Large intestine (tissue), 3 donors: ENCODE data around the gene BOD1L2. TPM values are rescaled to one million over a fixed set of nuclear protein-coding genes. Genes with fewer than 3 reads are reported as not detected.

ENCODE experiments used
- DNase-seq, 2 donors: peaks; one replicate each; pipeline versions ENCODE4 v3.0.0 to v3.0.0-alpha.2; 2013
- H3K27ac ChIP-seq: one replicate; pipeline ENCODE4 v1.5.1; 2013; ENCODE audit warnings: low read length
- H3K27me3 ChIP-seq: 2 replicates; pipeline ENCODE4 v1.6.1; 2013; ENCODE audit warnings: low read length; ENCODE audit not compliant: control insufficient read depth, insufficient read depth
- H3K36me3 ChIP-seq: 2 replicates; pipeline ENCODE4 v1.6.1; 2013; ENCODE audit warnings: low read length; ENCODE audit not compliant: control insufficient read depth, insufficient read depth
- H3K4me1 ChIP-seq: one replicate; pipeline ENCODE4 v1.6.1; 2013; ENCODE audit warnings: low read length; ENCODE audit not compliant: control insufficient read depth, insufficient read depth
- H3K4me3 ChIP-seq: one replicate; pipeline ENCODE4 v1.5.1; 2013; ENCODE audit warnings: low read length
- H3K9me3 ChIP-seq: one replicate; pipeline ENCODE4 v1.6.1; 2013; ENCODE audit warnings: mild to moderate bottlenecking, low read depth, low read length, moderate library complexity; ENCODE audit not compliant: control insufficient read depth
- WGBS: methylation state at CpG from one replicate; pipeline ENCODE4 v1.1.5; 2013; ENCODE audit warnings: low lambda C conversion rate; ENCODE audit not compliant: insufficient coverage; 5-methylcytosine and 5-hydroxymethylcytosine counted together
- polyA plus RNA-seq: library from polyadenylated mRNA; unstranded; fragments of 120-200 nt; gene quantifications from one replicate; pipeline ENCODE4 v1.2.1, GENCODE V29; 2013

Gene BOD1L2
- polyA plus RNA-seq, 1 donor, result not detected

DNA sequence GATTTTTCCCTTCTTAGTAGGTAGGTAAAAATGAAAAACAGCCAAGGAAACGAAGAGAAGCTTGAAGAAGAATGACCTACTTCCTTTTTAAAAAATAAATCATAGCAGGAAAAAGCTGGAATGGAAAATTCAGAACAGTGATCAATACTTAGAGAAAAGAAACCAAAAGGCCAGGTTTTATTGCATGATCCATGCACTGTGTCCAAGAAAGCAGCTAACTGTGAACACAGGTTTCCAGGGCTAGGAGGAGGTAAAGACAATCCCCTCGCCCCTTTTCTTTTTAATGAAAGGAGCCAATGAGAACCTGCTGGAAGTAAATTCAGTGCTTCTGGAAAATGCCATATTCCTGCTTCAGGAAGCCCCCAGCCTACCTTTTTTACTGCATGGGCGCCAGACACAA, 47.2 kb downstream of the BOD1L2 start:
- H3K4me3 ChIP-seq, result no peak overlapping the region
- no peaks in the 10 kb centered on the region for H3K27me3 ChIP-seq
- H3K36me3 ChIP-seq, result no peaks in the 10 kb centered on the region
- DNase-seq, result no peak
- no peaks in the 10 kb centered on the region for H3K4me1 ChIP-seq
- 57% methylated on average over 1 of the region's 3 CpGs for WGBS
- H3K9me3 ChIP-seq, result no peaks in the 10 kb centered on the region
- no peak overlapping the region for H3K27ac ChIP-seq

DNA sequence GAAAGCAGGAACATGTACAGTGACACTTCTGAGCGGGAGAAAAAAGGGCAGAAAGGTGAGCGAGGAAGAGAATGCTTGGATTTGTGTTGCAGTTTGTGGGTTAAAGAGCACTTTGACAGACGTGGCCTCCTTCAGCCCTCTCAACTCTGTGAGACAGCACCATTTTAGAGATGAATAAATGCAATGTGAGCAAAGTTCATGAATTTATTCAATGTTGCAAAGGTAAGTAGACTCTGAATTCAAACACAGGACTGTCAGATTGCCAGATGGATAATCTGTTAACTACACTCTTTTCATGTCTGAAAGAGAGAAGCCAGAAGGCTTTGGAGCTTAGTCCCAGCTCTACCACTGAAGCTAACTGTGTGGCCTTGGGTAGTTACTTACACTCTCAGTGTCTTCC, 47.7 kb downstream of the BOD1L2 start:
- no CpG with 5 or more reads among the region's 3 CpGs for WGBS
- no peaks in the 10 kb centered on the region for H3K27me3 ChIP-seq
- no peak overlapping the region for H3K27ac ChIP-seq
- no peaks in the 10 kb centered on the region for H3K9me3 ChIP-seq
- H3K4me3 ChIP-seq, result no peak overlapping the region
- H3K4me1 ChIP-seq, result no peaks in the 10 kb centered on the region
- DNase-seq, result no peak
- no peaks in the 10 kb centered on the region for H3K36me3 ChIP-seq

DNA sequence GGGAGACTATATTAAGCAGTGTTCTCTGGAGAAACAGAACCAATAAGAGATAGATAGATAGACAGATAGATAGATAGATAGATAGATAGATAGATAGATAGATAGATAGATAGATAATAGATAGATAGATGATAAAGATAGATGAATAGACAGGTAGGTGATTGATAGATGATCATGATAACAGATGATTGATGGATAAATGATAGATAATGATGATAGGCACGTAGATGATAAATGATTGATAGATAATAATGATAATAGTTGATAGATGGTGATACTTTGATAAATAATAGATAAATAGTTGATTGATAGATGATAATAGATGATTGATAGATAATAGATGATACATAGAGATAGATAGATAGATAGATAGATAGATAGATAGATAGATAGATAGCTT, 48.5 kb downstream of the BOD1L2 start:
- no peak for DNase-seq
- Histone ChIP-seq H3K36me3 (no peaks in the 10 kb centered on the region), H3K27ac (no peak overlapping the region), H3K9me3 (no peaks in the 10 kb centered on the region), H3K27me3 (no peaks in the 10 kb centered on the region), H3K4me3 (no peak overlapping the region), H3K4me1 (no peaks in the 10 kb centered on the region)
- 92% methylated on average over 1 of the region's 1 CpG for WGBS

DNA sequence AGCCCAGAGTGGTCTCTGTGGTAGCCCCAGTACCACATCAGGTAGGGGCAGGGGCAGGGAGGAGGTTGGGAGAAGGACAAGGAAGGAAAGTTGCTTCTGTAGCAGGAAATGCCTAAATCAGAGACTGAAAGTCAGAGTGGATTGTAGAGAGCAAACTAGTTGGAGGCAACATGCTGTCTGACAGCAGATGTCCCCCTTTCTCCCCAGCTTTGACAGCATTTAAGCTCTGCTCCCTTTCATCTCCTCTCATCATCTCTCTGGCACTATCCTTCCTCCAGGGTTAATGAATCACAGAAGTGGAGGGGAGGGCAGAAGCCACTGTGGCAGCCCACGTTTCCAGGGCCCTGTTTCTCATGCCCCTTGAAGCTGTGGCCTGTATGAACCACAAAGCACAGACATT, 50.4 kb downstream of the BOD1L2 start:
- Histone ChIP-seq H3K27me3 (no peaks in the 10 kb centered on the region), H3K36me3 (no peaks in the 10 kb centered on the region), H3K27ac (no peak overlapping the region), H3K9me3 (no peaks in the 10 kb centered on the region), H3K4me1 (no peaks in the 10 kb centered on the region), H3K4me3 (no peak overlapping the region)
- no CpG with 5 or more reads among the region's 1 CpG for WGBS
- DNase-seq, result no peak

DNA sequence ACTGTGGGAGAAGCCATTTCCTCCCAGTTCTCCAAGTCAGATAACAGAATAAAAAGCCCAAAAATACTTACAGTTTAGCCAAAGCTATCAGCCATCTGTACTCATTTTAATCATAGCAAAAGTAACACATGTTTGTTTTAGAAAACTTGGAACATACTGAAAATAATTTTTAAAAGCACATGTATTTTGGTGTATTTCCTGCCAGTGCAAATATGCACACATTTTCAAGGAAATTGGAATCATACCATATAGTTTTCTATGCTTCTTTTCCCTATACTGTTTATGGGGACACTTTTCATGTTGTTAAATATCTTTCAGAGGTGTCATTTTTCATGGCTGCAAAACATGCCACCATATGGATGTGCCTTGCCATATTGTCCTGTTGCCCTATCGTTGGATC, 51.2 kb downstream of the BOD1L2 start:
- Histone ChIP-seq H3K4me1 (no peaks in the 10 kb centered on the region), H3K36me3 (no peaks in the 10 kb centered on the region), H3K27me3 (no peaks in the 10 kb centered on the region), H3K4me3 (no peak overlapping the region), H3K27ac (no peak overlapping the region), H3K9me3 (no peaks in the 10 kb centered on the region)
- DNase-seq, result no peak
- no CpG with 5 or more reads among the region's 1 CpG for WGBS

Other genes with a start within 250 kb of the BOD1L2 start
- 2.6 TPM for gene ST8SIA3, start 205.5 kb downstream of the BOD1L2 start, polyA plus RNA-seq